HEK293T (cell line): ENCODE data around the gene CCDC169.

ENCODE experiments used
- ARNT ChIP-seq: fragments of 450-650 bp; IDR thresholded peaks from 2 replicates; pipeline ENCODE4 v1.6.1; 2017; ENCODE audit warnings: mild to moderate bottlenecking
- BHLHE40 ChIP-seq: fragments of 450-650 bp; IDR thresholded peaks from 2 replicates; pipeline ENCODE4 v1.6.1; 2016; ENCODE audit warnings: mild to moderate bottlenecking, moderate library complexity, borderline replicate concordance
- ELF4 ChIP-seq: fragments of 450-650 bp; IDR thresholded peaks from 2 replicates; pipeline ENCODE4 v1.6.1; 2017; ENCODE audit warnings: antibody characterized with exemption
- FOXA1 ChIP-seq: fragments of 450-650 bp; IDR thresholded peaks from 2 replicates; pipeline ENCODE4 v1.6.1; 2016; ENCODE audit warnings: mild to moderate bottlenecking
- FOXK2 ChIP-seq: fragments of 450-650 bp; IDR thresholded peaks from 2 replicates; pipeline ENCODE4 v1.6.1; 2016; ENCODE audit warnings: mild to moderate bottlenecking
- FOXM1 ChIP-seq: fragments of 450-650 bp; IDR thresholded peaks from 2 replicates; pipeline ENCODE4 v1.6.1; 2017; ENCODE audit warnings: mild to moderate bottlenecking, borderline replicate concordance
- HDGF ChIP-seq: fragments of 450-650 bp; IDR thresholded peaks from 2 replicates; pipeline ENCODE4 v1.6.1; 2017; ENCODE audit warnings: antibody characterized with exemption, borderline replicate concordance
- L3MBTL2 ChIP-seq: fragments of 450-650 bp; conservative IDR thresholded peaks from 2 replicates; pipeline ENCODE4 v1.6.1; 2016; ENCODE audit warnings: mild to moderate bottlenecking
- NFRKB ChIP-seq: fragments of 450-650 bp; IDR thresholded peaks from 2 replicates; pipeline ENCODE4 v1.6.1; 2016; ENCODE audit warnings: mild to moderate bottlenecking, moderate library complexity
- SP1 ChIP-seq: fragments of 450-650 bp; IDR thresholded peaks from 2 replicates; pipeline ENCODE4 v1.6.1; 2017
- SUZ12 ChIP-seq: fragments of 450-650 bp; IDR thresholded peaks from 2 replicates; pipeline ENCODE4 v1.6.1; 2016; ENCODE audit warnings: mild to moderate bottlenecking
- TARDBP ChIP-seq: fragments of 450-650 bp; IDR thresholded peaks from 2 replicates; pipeline ENCODE4 v1.6.1; 2016
- ZNF384 ChIP-seq: fragments of 450-650 bp; IDR thresholded peaks from 2 replicates; pipeline ENCODE4 v1.6.1; 2016
- TF ChIP-seq, protein P1 (sequence below): fragments of 450-650 bp; IDR thresholded peaks from 2 replicates; pipeline ENCODE4 v1.6.1; 2016

DNA sequence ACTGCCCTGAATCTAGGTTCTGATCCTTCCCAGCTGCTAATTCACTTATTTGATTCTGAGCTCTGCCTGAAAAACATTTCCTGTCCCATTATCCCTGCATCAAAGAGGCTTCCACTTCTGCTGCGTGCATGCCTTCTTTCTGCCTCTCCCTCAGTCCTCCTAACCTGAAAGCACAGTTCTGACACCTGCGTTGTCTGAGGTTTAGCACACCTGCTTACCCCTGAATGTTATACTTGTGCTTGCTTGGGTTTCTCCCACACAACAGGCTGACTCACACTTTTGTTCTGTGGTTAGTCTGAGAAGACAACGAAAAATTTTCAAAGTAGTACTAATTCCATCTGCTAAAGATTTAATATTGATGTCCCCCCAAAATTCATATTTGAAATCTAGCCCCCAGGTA lies 80.2 kb downstream of the CCDC169 start:
- TF ChIP-seq SP1 (no peak), FOXK2 (no peak), HDGF (no peak), ARNT (no peak), TARDBP (no peak), FOXM1 (no peak), ELF4 (no peak), BHLHE40 (no peak), ZNF384 (no peak), FOXA1 (no peak), NFRKB (no peak), SUZ12 (no peak), L3MBTL2 (no peak)
- TF ChIP-seq, protein P1, sequence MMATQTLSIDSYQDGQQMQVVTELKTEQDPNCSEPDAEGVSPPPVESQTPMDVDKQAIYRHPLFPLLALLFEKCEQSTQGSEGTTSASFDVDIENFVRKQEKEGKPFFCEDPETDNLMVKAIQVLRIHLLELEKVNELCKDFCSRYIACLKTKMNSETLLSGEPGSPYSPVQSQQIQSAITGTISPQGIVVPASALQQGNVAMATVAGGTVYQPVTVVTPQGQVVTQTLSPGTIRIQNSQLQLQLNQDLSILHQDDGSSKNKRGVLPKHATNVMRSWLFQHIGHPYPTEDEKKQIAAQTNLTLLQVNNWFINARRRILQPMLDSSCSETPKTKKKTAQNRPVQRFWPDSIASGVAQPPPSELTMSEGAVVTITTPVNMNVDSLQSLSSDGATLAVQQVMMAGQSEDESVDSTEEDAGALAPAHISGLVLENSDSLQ: no peak
